ENCODE results near the gene PAPOLB. TPM values are rescaled to one million over a fixed set of nuclear protein-coding genes. Genes with fewer than 3 reads are reported as not detected.

PAPOLB gene
- total and polyA plus RNA-seq, 2 of the 8 experiments (the other 6 are each of a cell fraction or from before 2014, with no cell fraction given) = 0.02 to 0.15 TPM

DNA sequence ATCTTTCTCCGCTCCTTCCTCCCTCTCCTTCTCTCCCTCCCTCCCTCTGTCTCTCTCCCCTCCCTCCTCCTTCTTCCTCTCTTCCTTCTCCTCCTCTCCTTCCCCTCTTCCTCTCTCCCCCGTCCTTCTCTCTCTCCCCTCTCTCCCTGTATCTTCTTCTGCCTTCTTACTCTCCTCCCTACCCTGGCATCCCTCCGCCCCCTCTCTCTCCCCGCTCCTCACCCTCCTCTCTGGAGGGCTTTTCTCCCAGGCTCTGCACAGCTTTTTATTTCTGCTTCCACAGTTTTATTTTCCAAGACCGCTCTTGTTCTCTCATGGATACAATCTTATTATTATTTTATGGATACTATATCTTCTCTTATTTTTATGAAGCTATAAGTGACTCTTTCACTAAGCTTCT is 53.8 kb downstream of the PAPOLB start (continued):
- TF ChIP-seq, protein P1, sequence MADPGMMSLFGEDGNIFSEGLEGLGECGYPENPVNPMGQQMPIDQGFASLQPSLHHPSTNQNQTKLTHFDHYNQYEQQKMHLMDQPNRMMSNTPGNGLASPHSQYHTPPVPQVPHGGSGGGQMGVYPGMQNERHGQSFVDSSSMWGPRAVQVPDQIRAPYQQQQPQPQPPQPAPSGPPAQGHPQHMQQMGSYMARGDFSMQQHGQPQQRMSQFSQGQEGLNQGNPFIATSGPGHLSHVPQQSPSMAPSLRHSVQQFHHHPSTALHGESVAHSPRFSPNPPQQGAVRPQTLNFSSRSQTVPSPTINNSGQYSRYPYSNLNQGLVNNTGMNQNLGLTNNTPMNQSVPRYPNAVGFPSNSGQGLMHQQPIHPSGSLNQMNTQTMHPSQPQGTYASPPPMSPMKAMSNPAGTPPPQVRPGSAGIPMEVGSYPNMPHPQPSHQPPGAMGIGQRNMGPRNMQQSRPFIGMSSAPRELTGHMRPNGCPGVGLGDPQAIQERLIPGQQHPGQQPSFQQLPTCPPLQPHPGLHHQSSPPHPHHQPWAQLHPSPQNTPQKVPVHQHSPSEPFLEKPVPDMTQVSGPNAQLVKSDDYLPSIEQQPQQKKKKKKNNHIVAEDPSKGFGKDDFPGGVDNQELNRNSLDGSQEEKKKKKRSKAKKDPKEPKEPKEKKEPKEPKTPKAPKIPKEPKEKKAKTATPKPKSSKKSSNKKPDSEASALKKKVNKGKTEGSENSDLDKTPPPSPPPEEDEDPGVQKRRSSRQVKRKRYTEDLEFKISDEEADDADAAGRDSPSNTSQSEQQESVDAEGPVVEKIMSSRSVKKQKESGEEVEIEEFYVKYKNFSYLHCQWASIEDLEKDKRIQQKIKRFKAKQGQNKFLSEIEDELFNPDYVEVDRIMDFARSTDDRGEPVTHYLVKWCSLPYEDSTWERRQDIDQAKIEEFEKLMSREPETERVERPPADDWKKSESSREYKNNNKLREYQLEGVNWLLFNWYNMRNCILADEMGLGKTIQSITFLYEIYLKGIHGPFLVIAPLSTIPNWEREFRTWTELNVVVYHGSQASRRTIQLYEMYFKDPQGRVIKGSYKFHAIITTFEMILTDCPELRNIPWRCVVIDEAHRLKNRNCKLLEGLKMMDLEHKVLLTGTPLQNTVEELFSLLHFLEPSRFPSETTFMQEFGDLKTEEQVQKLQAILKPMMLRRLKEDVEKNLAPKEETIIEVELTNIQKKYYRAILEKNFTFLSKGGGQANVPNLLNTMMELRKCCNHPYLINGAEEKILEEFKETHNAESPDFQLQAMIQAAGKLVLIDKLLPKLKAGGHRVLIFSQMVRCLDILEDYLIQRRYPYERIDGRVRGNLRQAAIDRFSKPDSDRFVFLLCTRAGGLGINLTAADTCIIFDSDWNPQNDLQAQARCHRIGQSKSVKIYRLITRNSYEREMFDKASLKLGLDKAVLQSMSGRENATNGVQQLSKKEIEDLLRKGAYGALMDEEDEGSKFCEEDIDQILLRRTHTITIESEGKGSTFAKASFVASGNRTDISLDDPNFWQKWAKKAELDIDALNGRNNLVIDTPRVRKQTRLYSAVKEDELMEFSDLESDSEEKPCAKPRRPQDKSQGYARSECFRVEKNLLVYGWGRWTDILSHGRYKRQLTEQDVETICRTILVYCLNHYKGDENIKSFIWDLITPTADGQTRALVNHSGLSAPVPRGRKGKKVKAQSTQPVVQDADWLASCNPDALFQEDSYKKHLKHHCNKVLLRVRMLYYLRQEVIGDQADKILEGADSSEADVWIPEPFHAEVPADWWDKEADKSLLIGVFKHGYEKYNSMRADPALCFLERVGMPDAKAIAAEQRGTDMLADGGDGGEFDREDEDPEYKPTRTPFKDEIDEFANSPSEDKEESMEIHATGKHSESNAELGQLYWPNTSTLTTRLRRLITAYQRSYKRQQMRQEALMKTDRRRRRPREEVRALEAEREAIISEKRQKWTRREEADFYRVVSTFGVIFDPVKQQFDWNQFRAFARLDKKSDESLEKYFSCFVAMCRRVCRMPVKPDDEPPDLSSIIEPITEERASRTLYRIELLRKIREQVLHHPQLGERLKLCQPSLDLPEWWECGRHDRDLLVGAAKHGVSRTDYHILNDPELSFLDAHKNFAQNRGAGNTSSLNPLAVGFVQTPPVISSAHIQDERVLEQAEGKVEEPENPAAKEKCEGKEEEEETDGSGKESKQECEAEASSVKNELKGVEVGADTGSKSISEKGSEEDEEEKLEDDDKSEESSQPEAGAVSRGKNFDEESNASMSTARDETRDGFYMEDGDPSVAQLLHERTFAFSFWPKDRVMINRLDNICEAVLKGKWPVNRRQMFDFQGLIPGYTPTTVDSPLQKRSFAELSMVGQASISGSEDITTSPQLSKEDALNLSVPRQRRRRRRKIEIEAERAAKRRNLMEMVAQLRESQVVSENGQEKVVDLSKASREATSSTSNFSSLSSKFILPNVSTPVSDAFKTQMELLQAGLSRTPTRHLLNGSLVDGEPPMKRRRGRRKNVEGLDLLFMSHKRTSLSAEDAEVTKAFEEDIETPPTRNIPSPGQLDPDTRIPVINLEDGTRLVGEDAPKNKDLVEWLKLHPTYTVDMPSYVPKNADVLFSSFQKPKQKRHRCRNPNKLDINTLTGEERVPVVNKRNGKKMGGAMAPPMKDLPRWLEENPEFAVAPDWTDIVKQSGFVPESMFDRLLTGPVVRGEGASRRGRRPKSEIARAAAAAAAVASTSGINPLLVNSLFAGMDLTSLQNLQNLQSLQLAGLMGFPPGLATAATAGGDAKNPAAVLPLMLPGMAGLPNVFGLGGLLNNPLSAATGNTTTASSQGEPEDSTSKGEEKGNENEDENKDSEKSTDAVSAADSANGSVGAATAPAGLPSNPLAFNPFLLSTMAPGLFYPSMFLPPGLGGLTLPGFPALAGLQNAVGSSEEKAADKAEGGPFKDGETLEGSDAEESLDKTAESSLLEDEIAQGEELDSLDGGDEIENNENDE (IDR thresholded peaks at IDR 0.05; ENCODE audit: insufficient replicate concordance, low read length) = no peak
- TF ChIP-seq FOSL1 (IDR thresholded peaks at IDR 0.05; ENCODE audit: insufficient read depth, low read depth, low read length) (no peak), SP1 (IDR thresholded peaks at IDR 0.05; ENCODE audit: low read depth, low read length) (no peak), NRF1 (IDR thresholded peaks at IDR 0.05; ENCODE audit: low read depth, low read length) (no peak), PHF8 (conservative IDR thresholded peaks at IDR 0.05; ENCODE audit: low read depth, low read length) (no peak), CTBP2 (IDR thresholded peaks at IDR 0.05; ENCODE audit: borderline replicate concordance, insufficient read depth, insufficient read length, low read length) (no peak), RBBP5 (IDR thresholded peaks at IDR 0.05; ENCODE audit: borderline replicate concordance, low read depth, low read length) (no peak), HDAC6 (IDR thresholded peaks at IDR 0.05; ENCODE audit: low read depth, low read length) (no peak), BCL11A (IDR thresholded peaks at IDR 0.05; ENCODE audit: low read depth in 2 of 2, low read length in 2 of 2) (no peak)

Data from H1 (cell line).